ENCODE data around the gene WIF1. TPM values are rescaled to one million over a fixed set of nuclear protein-coding genes. Genes with fewer than 3 reads are reported as not detected.
A peak's percentile ranks its signal among the peaks of the same experiment; 100 is the strongest.

WIF1 gene
- total RNA-seq, 1 experiment from 2014 or later = 1.1 TPM

GRCh38 chr12:65022960-65023359 is 98.1 kb downstream of the WIF1 start:
- DNase-seq (ENCODE audit: low read depth) = no peak

DNA sequence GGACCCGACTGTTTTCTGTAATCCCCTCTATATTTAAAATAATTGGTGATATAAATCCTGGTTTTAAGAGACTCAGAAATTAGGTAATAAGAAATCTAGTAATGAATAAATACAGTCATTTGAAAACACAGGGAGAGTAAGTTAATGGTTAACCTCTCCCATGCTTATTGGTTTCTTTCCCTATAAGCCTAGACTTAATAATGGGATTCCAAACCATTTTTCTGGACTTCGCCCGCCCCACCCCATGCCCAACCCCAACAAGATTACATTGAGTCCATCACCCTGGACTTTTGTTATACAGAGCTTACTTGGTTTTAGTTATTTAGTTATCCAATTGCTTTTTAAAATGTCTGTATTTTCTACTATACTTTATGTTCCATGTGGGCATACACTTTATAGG is 98.7 kb downstream of the WIF1 start:
- no peak for DNase-seq (ENCODE audit: low read depth)

- DNase-seq (ENCODE audit: low read depth) = peak; percentile 47
Measured at GRCh38 chr12:65019696-65020234, 101.3 kb downstream of the WIF1 start.

DNA sequence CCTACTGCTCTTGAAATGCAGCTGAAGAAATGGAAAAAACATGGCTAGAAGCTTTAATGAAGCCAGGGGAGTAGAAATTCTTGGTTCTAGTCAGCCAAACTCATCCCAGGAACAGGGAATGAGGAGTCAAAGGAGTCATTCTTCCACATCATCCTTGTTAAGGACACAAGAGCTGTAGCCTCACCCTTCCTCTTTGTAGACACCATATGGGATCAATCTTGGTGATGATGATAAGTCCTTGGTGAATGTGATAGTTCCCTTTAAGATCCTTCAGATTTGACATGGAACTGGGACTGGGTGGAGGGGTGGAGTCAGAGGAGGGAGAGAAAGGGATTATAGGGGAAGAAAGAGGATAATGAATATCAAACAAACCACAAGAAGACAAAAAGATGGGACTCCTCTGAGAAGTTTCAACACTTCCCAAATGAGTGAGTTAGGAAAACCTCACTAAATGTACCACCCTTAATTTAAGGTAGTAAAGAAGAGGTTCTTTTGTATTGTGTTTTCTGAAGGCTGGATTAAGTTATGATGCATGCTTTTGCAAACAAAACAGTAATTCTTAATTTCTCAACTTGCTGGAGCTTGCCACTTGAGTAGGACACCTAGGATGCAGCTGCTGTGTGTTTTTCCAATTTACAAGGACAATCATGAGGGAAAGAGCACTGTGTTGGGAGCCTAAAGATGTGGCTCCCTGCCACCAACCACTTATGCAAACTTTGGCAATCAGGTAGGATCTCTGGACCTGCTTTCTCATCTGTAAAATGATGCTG is 104.0 kb downstream of the WIF1 start:
- DNase-seq (ENCODE audit: low read depth) = no peak

- DNase-seq (ENCODE audit: low read depth) = no peak
Measured at GRCh38 chr12:65015850-65016249, 105.3 kb downstream of the WIF1 start.

DNA sequence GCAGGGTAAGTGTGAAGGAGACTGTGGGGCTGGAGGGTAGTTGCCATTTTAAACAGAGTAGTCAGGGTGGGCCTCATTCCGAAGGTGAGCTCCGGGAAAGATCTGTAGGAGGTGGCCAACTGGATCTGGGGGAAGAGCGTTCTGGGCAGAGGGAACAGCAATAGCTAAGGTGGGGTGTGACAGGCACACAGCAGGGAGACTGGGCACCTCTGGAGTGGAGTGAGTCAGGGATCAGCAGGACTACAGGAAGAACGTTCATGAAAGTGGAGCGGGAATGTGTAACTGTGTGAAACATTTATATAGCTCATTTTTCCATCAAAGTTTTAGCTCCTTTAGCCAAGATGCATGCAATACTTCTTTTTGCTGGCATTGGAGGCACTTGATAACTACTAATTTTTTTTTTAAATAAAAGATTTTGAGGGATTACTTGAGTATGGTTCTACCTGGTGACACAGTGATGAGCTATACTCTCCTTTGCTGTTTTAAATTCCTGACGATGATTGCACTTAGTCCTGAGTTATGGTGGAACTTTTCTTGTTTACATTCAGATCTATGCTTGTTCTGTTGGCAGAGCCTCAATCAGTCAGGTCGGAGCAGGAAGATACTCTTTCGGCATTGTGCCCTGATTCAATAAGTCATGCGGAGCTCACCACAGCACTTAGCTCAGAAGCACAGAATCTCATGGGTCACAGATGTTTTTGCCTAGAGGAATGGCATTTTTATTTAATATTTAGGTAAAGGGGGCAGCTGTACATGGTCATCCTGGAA is 106.4 kb downstream of the WIF1 start:
- DNase-seq (ENCODE audit: low read depth) = no peak

DNA sequence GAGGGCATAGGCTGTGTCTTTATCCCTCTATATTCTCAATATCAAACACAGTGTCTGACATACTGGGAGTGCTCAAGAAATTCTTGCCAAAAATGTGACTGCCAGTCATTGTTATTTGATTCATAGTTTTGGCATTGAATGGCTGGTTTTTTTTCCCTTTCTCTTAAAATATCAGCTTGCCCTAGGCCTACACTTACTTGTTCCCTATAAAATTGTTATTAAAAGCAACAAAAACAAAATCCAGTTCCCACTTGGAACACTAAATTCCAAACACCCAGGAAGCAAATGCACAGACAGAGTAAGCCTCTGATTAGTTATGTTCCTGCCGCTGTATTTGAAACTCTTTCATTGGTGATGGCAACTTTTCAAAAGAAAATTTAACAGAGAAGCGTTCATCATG is 110.7 kb downstream of the WIF1 start:
- no peak for DNase-seq (ENCODE audit: low read depth)

GRCh38 chr12:65005716-65006115 is 115.4 kb downstream of the WIF1 start:
- no peak for DNase-seq (ENCODE audit: low read depth)

- peak; percentile 80 for DNase-seq (ENCODE audit: low read depth)
Measured at GRCh38 chr12:65004270-65004669, 116.8 kb downstream of the WIF1 start.

Other genes starting within 250 kb of the WIF1 start
- 22.0 and 23.2 TPM in 2 replicates for gene LEMD3, start 48.3 kb upstream of the WIF1 start, total RNA-seq (2014; rRNA removed)
- gene MSRB3, start 157.4 kb upstream of the WIF1 start, total RNA-seq (2014; rRNA removed) = 36.0 and 40.8 TPM in 2 replicates